ENCODE data around the gene BTBD9.

Gene BTBD9

DNA sequence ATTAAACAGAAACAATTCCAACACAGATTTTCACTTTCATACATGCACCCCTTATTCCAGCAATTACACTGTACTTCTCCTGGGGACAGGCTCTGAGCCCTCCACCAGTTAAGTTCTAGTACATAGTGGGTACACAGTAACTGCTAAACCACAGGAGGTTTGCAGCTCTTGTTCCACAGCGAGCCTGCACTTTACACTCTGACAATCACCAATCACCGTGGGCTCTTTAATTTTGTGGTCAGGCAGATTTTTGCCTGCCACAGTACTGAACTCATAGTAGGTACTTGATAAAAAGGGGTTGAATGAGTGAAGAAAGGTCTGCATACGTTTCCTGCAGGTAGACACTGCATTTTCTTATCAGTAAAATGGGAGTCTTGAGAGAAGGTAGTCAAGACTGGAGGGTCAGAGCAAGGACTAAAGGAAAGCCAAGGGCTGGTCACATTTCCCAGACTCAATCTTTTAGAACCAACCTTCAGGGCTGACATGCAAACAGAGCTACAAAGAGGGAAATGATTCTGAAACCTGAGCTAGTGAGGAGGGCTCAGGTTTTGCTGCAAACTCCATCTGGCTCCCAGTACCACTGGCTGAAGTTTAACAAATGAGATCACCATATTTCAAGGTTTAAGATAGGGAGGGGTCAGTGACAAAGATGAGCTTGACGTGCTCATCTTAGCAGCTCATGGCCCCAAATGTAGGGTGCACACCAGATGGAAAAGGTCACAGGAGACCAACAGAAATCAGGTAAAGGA is 404.6 kb downstream of the BTBD9 start:
- ATAC-seq, result no peak

DNA sequence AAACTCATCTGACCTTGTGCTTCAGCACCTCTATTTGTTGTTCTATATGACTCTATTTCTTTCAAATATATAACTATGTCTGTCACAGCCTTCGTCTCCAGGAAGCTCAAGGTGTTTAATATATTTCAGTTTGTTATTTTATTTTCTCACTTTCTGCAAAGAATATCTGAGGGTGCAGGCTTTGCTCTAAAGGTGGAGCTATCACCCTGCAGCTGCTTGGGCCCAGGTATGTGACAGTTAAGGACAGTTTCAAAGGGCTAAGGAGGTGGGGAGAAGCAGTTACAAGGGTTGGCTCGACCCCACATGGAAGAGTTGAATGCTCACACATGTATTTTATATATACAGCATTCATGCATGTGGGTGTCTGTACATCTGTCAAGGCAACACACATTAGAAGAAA is 405.6 kb downstream of the BTBD9 start:
- H3K27me3 Mint-ChIP-seq, result no peaks in the 10 kb centered on the region
- H3K27ac Mint-ChIP-seq, result no peak overlapping the region
- no peak for DNase-seq

More for the DNA sequence above, 404.6 kb downstream of the BTBD9 start:
- DNase-seq, result no peak
- Mint-ChIP-seq H3K4me3 (no peak overlapping the region), H3K9me3 (no peaks in the 10 kb centered on the region), H3K4me1 (no peaks in the 10 kb centered on the region), H3K27me3 (no peaks in the 10 kb centered on the region), H3K27ac (no peak overlapping the region)

DNA sequence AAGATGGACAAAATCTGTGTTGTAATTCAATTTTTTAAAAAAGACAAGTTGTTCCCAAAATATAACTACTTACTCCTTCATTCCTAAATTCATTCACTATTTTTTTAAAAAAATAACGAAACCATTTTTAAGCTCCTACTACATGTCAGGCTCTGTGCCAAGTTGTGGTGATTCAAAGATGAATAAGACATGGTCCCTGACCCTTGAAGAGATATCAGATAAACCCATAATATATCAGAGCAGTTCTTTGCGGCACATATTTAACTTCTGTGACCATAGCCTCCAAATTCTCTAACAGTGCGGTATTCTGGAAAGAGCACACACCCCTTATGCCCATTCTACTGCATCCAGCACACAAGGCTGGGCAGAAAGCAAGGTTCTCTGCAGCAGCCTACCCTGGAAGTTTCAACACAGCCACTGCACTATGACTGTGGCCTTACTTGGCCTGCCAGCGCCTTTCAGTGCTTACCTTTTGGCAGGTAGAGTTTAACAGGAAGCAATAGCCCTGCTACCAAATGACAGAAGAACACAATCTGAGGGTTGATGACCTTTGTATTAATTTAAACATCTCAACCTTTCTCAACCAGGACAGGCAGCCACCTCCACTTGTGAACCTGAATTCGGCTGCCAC is 406.5 kb downstream of the BTBD9 start:
- no peaks in the 10 kb centered on the region for H3K4me1 Mint-ChIP-seq
- H3K27me3 Mint-ChIP-seq, result no peaks in the 10 kb centered on the region
- H3K4me3 Mint-ChIP-seq, result no peak overlapping the region
- no peak overlapping the region for H3K27ac Mint-ChIP-seq
- ATAC-seq (no peak), DNase-seq (no peak)
- H3K9me3 Mint-ChIP-seq, result no peaks in the 10 kb centered on the region

More for the DNA sequence above, 405.6 kb downstream of the BTBD9 start:
- Mint-ChIP-seq H3K4me1 (no peaks in the 10 kb centered on the region), H3K4me3 (no peak overlapping the region), H3K9me3 (no peaks in the 10 kb centered on the region)
- ATAC-seq, result no peak

DNA sequence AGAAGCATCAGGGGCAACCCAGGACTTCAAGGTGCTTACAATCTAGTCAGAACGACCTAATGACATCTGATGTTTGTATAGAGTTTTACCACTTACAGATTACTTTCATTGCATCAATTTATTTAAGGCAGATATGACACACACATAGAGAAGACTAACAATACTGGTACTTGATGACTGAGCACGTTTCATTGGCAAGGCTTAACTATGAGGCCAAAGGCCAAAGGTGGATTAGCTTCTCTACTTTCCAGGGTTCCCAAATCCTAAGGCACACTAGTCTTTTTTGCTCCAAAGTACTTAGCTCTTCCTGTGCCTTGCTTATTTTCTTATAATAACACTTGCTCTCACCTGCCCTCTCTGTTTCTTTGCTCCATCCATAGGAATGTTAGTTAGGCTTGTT is 414.0 kb downstream of the BTBD9 start:
- no peak for ATAC-seq
- Mint-ChIP-seq H3K27ac (no peak overlapping the region), H3K27me3 (no peaks in the 10 kb centered on the region), H3K9me3 (no peaks in the 10 kb centered on the region), H3K4me3 (no peak overlapping the region), H3K4me1 (no peaks in the 10 kb centered on the region)
- DNase-seq, result no peak

DNA sequence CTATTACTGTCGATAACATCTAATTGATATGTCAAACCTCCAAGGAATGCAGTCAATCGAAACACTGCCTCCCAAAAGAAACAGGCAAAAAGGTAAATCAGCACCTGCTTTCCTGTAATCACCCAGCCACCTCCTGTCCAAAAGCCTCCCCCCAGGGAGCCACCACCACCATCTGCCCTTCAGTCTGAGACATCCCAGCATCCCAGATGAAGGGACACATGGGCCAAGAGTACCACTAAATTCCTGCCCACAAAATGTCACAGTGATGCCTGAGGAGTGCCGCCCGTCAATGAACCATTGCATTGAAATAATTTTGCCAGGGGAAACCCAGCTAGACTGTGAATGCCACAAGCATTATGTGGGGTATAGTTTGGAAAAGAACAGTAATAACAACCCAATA is 418.5 kb downstream of the BTBD9 start:
- no peaks in the 10 kb centered on the region for H3K9me3 Mint-ChIP-seq
- no peak for ATAC-seq
- no peaks in the 10 kb centered on the region for H3K27me3 Mint-ChIP-seq
- no peak overlapping the region for H3K4me3 Mint-ChIP-seq
- H3K4me1 Mint-ChIP-seq, result no peaks in the 10 kb centered on the region
- no peak for DNase-seq
- peak overlapping the region in 1 of 2 donors; percentile 35 for H3K27ac Mint-ChIP-seq

DNA sequence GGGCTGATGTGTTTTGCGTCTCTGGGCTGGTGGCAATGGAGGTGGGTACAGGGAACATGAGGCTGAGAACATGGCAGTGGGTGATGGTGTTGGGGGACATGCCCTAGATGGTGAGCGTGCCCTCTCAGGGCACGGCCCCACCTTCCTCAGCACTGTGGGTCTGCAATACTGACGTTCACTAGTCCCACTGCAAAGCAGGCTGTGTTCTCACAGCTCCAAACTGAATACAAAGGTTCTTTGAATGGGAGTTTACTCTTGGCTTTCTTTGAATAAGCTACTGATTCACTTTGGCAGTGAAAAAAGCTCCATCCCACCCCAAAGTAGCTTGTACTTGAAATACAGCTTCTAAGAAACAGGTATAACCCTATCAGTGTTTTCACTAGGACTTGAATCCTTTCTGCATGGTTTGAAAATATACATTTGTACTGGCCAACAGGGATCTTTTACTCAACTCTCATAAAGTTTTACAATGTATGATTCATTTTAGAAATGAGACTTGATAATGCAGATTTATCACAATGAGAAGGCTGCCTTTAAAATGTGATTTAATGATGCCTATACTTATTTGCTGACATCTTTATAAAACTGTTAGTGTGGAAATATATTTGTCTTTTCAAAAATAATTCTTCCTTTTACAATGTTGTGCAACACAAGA is 419.5 kb downstream of the BTBD9 start:
- ATAC-seq (no peak), DNase-seq (no peak)
- Mint-ChIP-seq H3K4me3 (no peak overlapping the region), H3K9me3 (no peaks in the 10 kb centered on the region), H3K4me1 (no peaks in the 10 kb centered on the region), H3K27ac (no peak overlapping the region), H3K27me3 (no peaks in the 10 kb centered on the region)

DNA sequence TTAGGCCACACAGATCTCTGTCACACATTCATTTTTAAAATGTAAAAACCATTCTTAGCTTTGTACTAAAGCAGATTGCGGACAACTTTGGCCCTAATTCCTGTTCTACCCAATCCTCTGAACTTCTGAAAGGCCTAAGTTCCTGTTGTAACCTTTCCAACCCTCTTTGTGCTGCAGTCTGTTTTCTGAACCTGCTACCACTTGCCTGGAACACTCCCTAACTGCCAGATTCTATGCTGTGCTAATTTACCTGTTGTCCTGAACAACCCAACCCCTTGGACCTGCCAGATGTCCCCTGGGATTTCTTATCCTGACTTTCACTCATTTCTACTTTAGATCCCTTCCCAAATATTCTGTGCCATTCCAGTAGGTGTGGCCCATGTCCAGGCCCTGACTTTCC is 421.5 kb downstream of the BTBD9 start:
- Mint-ChIP-seq H3K4me1 (no peaks in the 10 kb centered on the region), H3K27ac (no peak overlapping the region), H3K27me3 (no peaks in the 10 kb centered on the region), H3K4me3 (no peak overlapping the region), H3K9me3 (no peaks in the 10 kb centered on the region)
- ATAC-seq (no peak), DNase-seq (no peak)

DNA sequence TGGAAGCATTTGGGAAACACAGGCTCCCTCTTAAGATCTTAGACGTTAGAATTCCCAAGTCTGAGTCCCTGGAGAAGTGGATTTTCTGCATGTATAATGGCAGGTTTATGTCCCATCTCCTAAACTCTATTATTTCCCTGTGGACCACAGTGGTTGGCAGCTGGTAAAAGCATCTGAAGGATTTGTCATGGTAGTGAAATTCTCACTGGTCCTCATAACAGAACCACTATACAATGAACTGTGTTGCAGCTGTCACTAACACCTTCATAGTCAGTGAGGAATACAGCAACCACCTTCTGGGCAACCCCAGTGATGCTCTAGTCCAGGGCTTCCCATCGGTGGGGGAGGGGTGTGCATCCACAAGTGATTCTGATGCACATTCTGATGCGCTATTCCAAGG is 423.3 kb downstream of the BTBD9 start:
- H3K27me3 Mint-ChIP-seq, result no peaks in the 10 kb centered on the region
- H3K4me1 Mint-ChIP-seq, result no peaks in the 10 kb centered on the region
- no peak overlapping the region for H3K27ac Mint-ChIP-seq
- no peaks in the 10 kb centered on the region for H3K9me3 Mint-ChIP-seq
- DNase-seq (no peak), ATAC-seq (no peak)
- H3K4me3 Mint-ChIP-seq, result no peak overlapping the region

DNA sequence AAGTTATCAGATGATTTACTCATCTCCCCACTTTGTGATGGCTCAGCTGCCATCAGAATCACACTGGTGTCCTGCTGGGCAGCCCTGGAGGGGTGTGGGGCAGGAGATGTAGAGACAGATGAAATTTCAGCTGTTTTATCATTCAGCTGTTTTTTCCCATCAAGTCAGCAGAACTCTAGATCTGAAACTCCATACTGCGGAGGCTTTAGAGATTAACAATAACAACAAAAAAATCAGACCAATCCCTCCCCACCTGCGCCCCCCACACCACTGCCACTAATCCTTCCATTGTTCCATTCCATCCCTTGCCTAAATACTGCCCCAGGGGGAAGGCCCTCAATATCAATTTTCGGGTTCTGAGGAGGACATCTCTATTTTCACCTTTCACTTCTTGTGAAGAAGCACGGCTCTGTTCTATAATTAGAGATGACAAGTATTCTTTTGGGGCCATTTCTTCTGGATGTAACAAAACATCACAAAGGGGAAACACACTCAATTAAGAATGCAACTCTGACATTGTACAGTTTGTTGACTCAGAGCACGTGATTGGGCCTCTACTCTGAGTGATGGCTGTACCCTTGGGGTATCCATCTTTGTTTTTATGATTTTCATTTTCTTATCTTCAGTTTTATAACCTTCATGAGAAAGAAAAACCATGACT is 423.9 kb downstream of the BTBD9 start:
- ATAC-seq, result no peak
- no peak for DNase-seq
- H3K27ac Mint-ChIP-seq, result no peak overlapping the region
- H3K27me3 Mint-ChIP-seq, result no peaks in the 10 kb centered on the region
- H3K9me3 Mint-ChIP-seq, result no peaks in the 10 kb centered on the region
- H3K4me3 Mint-ChIP-seq, result no peak overlapping the region
- no peaks in the 10 kb centered on the region for H3K4me1 Mint-ChIP-seq

DNA sequence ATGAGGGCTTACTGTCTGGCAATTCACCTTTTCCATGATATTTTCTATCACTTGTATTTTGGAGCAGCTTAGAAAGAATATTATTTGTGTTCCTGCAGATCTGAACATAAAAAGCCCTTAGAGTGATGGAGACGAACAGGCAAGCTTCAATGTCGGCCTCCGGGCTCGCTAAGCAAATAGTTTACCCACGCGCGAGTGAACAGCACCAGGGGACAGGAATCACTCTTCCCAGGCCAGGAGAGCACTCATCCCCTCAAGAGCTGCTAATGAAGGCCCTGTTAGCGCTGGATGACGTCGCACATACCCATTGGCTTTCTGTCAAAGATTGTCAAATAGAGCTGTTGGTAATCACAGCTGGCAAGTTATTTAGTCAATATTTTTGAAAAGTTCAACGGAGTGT is 424.5 kb downstream of the BTBD9 start:
- H3K27ac Mint-ChIP-seq, result no peak overlapping the region
- peaks cover 2% of the 10 kb centered on the region for H3K4me1 Mint-ChIP-seq
- no peak for DNase-seq
- no peak overlapping the region for H3K4me3 Mint-ChIP-seq
- no peaks in the 10 kb centered on the region for H3K27me3 Mint-ChIP-seq
- no peaks in the 10 kb centered on the region for H3K9me3 Mint-ChIP-seq
- no peak for ATAC-seq

DNA sequence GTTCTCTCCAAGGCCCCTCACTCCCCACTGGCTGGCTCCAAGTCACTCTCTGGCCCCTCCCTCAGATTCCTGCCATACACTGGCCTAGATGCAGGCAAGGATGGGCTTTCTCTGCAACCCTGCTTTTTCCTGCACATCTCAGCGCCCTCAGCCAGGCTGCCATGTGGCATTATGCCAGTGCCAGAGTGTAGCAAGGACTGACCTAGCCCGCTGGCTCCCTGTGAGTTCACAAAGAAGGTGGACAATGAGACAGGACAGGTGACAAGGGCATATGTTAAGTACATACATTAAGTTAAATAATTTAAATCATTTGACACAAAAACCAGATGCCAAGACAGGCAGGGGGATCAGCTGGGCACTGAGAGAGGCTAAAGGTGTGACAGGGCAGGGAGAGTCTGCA is 425.6 kb downstream of the BTBD9 start:
- peak overlapping the region in 1 of 2 donors; percentile 75 for H3K27ac Mint-ChIP-seq
- DNase-seq (no peak), ATAC-seq (no peak)

DNA sequence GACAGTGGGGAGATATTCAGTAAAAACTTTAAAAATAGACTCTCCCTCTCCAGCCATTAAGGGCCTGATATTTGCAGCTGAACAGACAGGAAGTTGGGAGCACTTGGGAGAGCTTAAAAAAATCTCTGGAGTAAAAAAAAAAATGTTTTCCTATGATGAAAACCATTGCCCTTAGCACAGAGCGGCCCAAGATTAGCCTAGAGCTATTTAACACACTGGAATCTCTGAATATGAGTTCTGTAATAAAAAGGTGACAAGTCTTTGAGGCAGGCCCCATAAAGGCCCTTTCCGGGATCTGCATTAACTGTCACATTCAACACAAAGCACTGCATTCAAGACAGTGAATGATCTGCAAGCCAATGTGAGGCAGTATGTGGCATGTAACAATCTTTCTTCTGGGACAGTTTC is 426.5 kb downstream of the BTBD9 start:
- DNase-seq, result no peak
- Mint-ChIP-seq H3K4me3 (no peak overlapping the region), H3K4me1 (peaks cover 17% of the 10 kb centered on the region), H3K27me3 (no peaks in the 10 kb centered on the region), H3K9me3 (no peaks in the 10 kb centered on the region), H3K27ac (peak overlapping the region in 1 of 2 donors; percentile 27)
- ATAC-seq, result no peak

More for the DNA sequence above, 425.6 kb downstream of the BTBD9 start:
- no peaks in the 10 kb centered on the region for H3K27me3 Mint-ChIP-seq
- H3K4me3 Mint-ChIP-seq, result no peak overlapping the region
- no peaks in the 10 kb centered on the region for H3K9me3 Mint-ChIP-seq
- peaks cover 13% of the 10 kb centered on the region for H3K4me1 Mint-ChIP-seq

DNA sequence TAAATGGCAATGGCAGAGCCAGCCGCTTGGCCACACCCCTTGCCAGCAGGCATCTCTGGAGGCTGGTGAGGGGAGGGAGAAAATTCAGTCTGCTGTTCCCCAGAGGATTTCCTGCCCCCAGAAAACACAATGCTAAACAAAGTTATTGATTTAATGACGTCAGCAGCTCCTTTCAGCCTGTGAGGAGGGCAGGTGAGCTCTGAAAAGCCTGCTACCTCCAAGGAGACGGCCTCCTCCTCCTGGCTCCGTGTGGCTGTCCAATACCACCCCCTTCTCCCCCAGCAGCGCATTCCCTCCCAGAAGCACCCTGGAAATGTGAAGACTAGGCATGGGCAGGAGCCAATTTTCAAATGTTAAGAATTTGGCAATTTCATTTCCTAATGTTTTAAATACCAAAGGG is 427.1 kb downstream of the BTBD9 start:
- ATAC-seq (no peak), DNase-seq (no peak)
- no peak overlapping the region for H3K4me3 Mint-ChIP-seq
- H3K27me3 Mint-ChIP-seq, result no peaks in the 10 kb centered on the region
- no peak overlapping the region for H3K27ac Mint-ChIP-seq
- H3K9me3 Mint-ChIP-seq, result no peaks in the 10 kb centered on the region
- peaks cover 17% of the 10 kb centered on the region for H3K4me1 Mint-ChIP-seq

DNA sequence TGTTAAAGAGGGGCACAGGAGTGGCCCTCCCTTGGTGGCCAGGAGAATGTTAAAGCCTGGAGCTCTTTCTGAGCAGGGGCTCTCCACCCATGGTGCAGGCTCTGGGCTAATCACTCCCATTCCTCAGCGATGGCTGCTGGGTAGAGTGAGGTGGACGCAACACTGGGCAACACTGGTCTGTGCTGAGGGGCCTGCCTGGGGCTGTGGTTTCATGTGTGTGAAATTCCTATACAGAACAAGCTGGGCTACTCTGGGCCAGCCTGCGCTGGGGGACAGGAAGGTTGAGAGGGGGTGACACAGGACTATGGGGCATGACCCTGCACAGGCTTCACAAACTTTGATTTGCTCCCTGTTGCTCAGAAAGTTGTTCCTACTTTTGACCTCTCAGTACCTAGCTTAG is 427.6 kb downstream of the BTBD9 start:
- H3K4me3 Mint-ChIP-seq, result no peak overlapping the region
- DNase-seq, result no peak
- H3K27me3 Mint-ChIP-seq, result no peaks in the 10 kb centered on the region
- peaks cover 17% of the 10 kb centered on the region for H3K4me1 Mint-ChIP-seq
- no peaks in the 10 kb centered on the region for H3K9me3 Mint-ChIP-seq
- no peak for ATAC-seq
- peak overlapping the region in 1 of 2 donors; percentile 59 for H3K27ac Mint-ChIP-seq

DNA sequence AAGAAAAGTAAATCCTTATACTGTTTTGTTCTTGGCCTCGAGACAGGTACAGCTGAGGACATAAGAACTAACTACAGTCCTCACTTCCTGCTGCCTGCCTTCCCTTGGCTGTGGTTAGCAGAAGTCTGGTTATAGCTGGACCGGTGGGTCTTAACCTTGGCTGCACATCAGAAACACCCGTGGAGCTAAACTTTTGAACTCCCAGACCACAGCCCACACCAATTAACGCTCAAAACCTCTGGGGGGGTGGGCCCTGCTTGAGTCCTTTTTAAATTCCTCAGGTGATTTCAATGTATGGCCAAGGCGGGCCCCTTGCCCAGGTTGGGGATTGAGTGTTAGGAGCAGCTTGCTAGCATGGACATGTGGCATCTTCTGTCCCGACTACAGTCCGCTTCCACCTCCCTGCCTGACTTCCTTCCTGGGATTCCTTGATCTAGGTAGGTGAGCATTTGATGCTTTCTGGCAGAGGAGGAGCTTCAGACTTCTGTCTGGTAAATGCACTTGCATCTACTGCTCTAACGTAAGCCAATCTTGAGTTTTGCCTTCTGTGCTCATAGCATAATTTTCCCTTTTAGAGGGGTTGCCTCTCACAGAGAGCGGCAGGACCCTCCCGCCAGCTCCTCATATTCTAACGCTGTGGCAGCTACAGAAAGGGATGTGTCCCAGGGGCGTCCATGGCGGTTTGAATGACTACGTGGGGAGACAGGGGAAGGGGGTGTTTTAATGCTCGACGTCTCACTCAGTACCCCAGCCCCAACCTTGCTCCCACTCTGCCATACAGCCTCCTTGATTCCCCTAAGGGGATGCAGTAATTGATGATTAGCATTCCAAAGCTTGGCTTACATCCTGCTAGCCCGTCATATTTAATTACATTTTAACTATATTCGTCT is 430.1 kb downstream of the BTBD9 start:
- no peak for DNase-seq
- H3K27me3 Mint-ChIP-seq, result no peaks in the 10 kb centered on the region
- peak; percentile 48 for ATAC-seq
- no peak overlapping the region for H3K4me3 Mint-ChIP-seq
- peaks cover 17% of the 10 kb centered on the region for H3K4me1 Mint-ChIP-seq
- H3K27ac Mint-ChIP-seq, result peak overlapping the region in 1 of 2 donors; percentile 14
- no peaks in the 10 kb centered on the region for H3K9me3 Mint-ChIP-seq
